GM13977 (cell line): ENCODE data around the gene OR10H4.

Experiments
- DNase-seq: peaks from one replicate; pipeline ENCODE4 v3.0.0; 2012; ENCODE audit warnings: low spot score
- in situ Hi-C: fragments of 300-500 bp; cut with MboI; formaldehyde crosslinking; loops from one replicate; pipeline ENCODE4 v1.12.0; 2022; ENCODE audit warnings: low sequenced_read_pairs, low pct_unique_long_range_greater_than_20kb, mixed read lengths, inconsistent platforms; ENCODE audit not compliant: unreplicated experiment
- TF ChIP-seq, protein P1 (sequence below): IDR thresholded peaks from 2 replicates; pipeline ENCODE4 v1.5.1; 2012; ENCODE audit warnings: mild to moderate bottlenecking, control low read depth; ENCODE audit not compliant: insufficient read depth; ENCODE audit errors: extremely low read depth, missing control alignments

The OR10H4 gene

DNA sequence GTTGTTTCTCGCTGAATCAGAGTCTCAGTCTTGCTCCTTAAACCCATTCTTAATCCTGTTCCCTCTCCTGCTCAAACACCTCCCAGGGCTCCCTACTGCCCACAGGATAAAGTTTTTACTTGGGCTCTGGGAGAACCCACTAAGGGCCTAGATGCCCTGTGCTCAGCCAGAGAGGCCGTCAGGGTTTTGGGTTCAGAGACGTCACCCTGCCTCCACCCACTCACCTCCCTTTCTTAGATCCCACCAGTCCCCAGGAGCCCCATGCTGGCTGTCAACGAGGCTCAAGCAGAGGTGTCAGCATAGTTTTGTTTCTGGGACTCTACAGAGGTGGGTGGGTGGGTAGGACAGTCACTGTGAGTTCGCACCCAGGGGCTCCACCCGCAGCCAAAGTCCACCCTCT is 35.4 kb upstream of the OR10H4 start:
- no peak for DNase-seq
- in situ Hi-C loops = no loop called here
- TF ChIP-seq, protein P1, sequence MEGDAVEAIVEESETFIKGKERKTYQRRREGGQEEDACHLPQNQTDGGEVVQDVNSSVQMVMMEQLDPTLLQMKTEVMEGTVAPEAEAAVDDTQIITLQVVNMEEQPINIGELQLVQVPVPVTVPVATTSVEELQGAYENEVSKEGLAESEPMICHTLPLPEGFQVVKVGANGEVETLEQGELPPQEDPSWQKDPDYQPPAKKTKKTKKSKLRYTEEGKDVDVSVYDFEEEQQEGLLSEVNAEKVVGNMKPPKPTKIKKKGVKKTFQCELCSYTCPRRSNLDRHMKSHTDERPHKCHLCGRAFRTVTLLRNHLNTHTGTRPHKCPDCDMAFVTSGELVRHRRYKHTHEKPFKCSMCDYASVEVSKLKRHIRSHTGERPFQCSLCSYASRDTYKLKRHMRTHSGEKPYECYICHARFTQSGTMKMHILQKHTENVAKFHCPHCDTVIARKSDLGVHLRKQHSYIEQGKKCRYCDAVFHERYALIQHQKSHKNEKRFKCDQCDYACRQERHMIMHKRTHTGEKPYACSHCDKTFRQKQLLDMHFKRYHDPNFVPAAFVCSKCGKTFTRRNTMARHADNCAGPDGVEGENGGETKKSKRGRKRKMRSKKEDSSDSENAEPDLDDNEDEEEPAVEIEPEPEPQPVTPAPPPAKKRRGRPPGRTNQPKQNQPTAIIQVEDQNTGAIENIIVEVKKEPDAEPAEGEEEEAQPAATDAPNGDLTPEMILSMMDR = no peak

DNA sequence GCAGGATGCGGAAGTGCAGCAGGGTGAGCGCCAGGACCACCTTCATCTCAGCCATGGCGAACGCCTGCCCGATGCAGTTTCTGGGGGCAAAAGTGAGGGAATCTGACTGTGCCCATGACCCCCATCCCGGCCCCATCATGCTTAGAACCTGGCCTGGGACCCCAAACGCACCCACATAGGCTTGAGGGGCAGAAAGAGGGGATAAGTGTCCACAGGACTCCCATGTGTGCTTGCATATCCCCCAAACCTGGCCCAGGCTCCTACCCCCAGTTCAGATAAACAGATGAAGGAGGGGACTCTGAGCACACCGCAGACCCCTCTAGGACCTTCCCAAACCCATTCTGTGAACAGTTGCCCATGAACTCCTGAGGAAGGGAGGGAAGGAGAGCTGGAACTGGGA is 35.0 kb upstream of the OR10H4 start:
- in situ Hi-C loops = no loop called here
- DNase-seq = no peak
- TF ChIP-seq, protein P1 = no peak

DNA sequence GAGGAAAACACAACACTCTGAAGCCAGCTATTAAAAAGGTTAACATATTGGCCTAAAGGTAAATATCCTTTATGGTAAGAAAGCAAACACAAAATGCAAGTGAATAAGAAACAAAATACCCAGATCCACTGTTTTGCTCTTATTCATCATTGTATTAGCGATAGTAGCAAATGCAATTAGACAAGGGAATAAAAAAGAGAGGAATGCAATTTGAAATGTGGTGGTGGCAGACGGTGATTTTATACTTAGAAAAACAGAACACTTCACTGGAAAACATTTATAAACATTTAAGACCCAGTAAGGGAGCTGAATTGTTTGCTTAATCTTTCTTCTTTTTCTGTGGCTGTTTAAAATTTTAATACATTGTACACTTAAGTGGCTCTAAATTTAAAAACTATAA is 33.7 kb upstream of the OR10H4 start:
- TF ChIP-seq, protein P1 = no peak
- no peak for DNase-seq

DNA sequence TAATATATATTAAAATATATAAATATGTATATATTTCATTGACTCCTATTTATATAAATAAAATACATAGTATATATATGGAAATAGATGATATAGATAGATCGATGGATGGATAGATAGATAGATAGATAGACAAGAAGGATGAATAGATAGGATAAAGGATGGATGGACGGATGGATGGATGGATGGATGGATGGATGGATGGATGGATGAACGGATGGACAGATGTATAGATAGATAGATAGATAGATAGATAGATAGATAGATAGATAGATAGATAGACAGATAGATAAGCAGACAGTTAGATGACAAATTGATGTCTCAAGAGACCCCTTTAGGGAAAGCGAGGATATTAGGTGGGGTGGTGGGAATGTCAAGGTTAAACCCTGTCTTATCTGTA is 29.6 kb upstream of the OR10H4 start:
- TF ChIP-seq, protein P1 = no peak
- in situ Hi-C loops = no loop called here
- DNase-seq = no peak

More for the DNA sequence above, 33.7 kb upstream of the OR10H4 start:
- in situ Hi-C loops = no loop called here

DNA sequence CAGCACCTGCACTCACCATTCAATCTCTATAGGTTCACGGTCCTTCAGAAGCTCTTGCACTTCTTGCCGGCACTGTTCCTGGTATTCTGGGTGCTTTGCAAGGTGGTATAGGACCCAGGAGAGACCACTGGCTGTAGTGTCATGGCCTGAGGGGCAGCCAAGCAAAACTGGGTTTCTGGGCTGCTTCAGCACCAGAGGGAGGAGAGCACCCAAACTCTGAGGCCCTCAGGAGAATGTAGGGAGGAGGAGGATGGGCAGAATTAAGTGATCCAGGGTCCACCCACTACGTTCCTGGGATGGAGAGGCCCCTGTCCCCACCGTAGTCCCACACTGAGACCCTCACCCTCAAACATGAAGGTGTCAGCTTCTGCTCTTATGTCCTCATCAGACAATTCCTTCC is 26.8 kb upstream of the OR10H4 start:
- in situ Hi-C loops = no loop called here
- TF ChIP-seq, protein P1 = no peak
- no peak for DNase-seq

DNA sequence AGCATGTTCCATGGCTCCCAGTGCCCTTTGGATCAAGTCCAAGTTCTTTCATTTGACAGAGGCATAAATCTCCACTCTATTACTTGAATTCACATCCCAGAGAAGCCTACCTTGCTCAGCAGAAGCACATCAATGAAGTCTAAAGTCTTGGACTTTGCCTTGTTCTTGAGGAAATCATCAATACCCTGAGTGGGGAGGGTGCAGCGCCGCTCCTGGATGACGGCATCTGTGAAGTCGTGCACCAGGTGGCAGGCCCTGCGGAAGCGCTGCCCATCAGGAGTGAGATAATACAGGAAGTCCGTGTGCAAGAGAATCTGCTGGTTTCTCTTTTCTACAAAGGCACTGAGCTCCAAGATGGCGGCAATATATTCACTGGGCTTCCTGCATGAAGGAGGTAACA is 25.1 kb upstream of the OR10H4 start:
- in situ Hi-C loops = no loop called here
- no peak for DNase-seq
- TF ChIP-seq, protein P1 = no peak

DNA sequence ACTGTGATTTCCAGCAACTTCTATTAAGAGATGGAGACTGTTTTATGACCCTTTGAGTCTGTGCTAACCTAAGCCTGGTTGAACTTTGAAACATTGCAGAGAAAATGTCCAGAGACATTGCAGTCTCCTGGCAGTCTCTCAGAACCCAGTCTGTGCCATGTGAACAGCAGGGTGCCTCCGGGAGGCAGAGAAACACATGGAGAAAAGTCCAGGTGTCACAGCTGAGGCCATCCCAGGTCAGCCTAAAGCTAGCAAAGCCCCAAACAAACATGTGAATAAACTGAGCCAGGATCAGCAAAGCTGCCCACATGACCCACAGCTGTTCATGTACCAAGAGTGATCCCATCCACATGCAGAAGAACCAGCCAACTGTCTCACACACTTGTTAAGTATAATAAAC is 22.3 kb upstream of the OR10H4 start:
- in situ Hi-C loops = loop anchor here (25.0 kb wide), 1 partner anchor 864 kb away; no protein-coding TSS in a partner anchor
- no peak for DNase-seq
- TF ChIP-seq, protein P1 = no peak
